Nephron (organoid): Measurements from ENCODE around the gene BACH2.

Experiments used
- H3K27ac Mint-ChIP-seq, 3 experiments: 2 replicates each; pipeline ENCODE4 v1.8.0; 2020; ENCODE audit warnings: mixed read lengths in 3 of 3, mild to moderate bottlenecking in 2 of 3, moderate library complexity in 1 of 3
- H3K27me3 Mint-ChIP-seq: 2 replicates; pipeline ENCODE4 v1.8.0; 2021; ENCODE audit warnings: low read depth, mild to moderate bottlenecking, moderate library complexity, mixed read lengths
- H3K36me3 Mint-ChIP-seq: 2 replicates; pipeline ENCODE4 v1.8.0; 2020; ENCODE audit warnings: low read depth, mixed read lengths
- H3K4me1 Mint-ChIP-seq: 2 replicates; pipeline ENCODE4 v1.8.0; 2020; ENCODE audit warnings: mixed read lengths
- H3K4me3 Mint-ChIP-seq, 3 experiments: 2 replicates each; pipeline ENCODE4 v1.8.0; 2020; ENCODE audit warnings: mild to moderate bottlenecking in 3 of 3, mixed read lengths in 3 of 3, moderate library complexity in 2 of 3
- H3K9me3 Mint-ChIP-seq: 2 replicates; pipeline ENCODE4 v1.8.0; 2020; ENCODE audit warnings: mixed read lengths
- CTCF ChIP-seq, 3 experiments: fragments of 200-600 bp; sonication (generic); IDR thresholded peaks; one replicate each; pipeline ENCODE4 v1.5.0; 2021; ENCODE audit warnings: antibody characterized with exemption in 3 of 3; ENCODE audit not compliant: unreplicated experiment in 3 of 3

BACH2 gene

GRCh38 chr6:90249034-90249433 is 47.6 kb downstream of the BACH2 start:
- peaks cover 17% of the 10 kb centered on the region for H3K36me3 Mint-ChIP-seq
- TF ChIP-seq CTCF (IDR thresholded peaks at IDR 0.05; ENCODE audit: unreplicated experiment in 3 of 3) = no peak
- H3K4me1 Mint-ChIP-seq = peaks cover 4% of the 10 kb centered on the region
- no peak overlapping the region for H3K27ac Mint-ChIP-seq
- no peaks in the 10 kb centered on the region for H3K9me3 Mint-ChIP-seq
- no peak overlapping the region for H3K4me3 Mint-ChIP-seq
- H3K27me3 Mint-ChIP-seq = no peaks in the 10 kb centered on the region

GRCh38 chr6:90247262-90247661 is 49.4 kb downstream of the BACH2 start:
- Mint-ChIP-seq H3K4me1 (peaks cover 4% of the 10 kb centered on the region), H3K36me3 (peaks cover 21% of the 10 kb centered on the region)

GRCh38 chr6:90241229-90241880 is 55.3 kb downstream of the BACH2 start:
- H3K9me3 Mint-ChIP-seq = no peaks in the 10 kb centered on the region
- H3K27ac Mint-ChIP-seq = no peak overlapping the region
- H3K36me3 Mint-ChIP-seq = peaks cover 9% of the 10 kb centered on the region
- no peak for TF ChIP-seq CTCF (IDR thresholded peaks at IDR 0.05; ENCODE audit: unreplicated experiment in 3 of 3)
- no peaks in the 10 kb centered on the region for H3K27me3 Mint-ChIP-seq
- no peak overlapping the region for H3K4me3 Mint-ChIP-seq
- H3K4me1 Mint-ChIP-seq = peaks cover 27% of the 10 kb centered on the region

More at GRCh38 chr6:90247262-90247661, 49.4 kb downstream of the BACH2 start:
- Mint-ChIP-seq H3K9me3 (no peaks in the 10 kb centered on the region), H3K4me3 (no peak overlapping the region), H3K27me3 (no peaks in the 10 kb centered on the region), H3K27ac (no peak overlapping the region)
- TF ChIP-seq CTCF (IDR thresholded peaks at IDR 0.05; ENCODE audit: unreplicated experiment in 3 of 3) = no peak

GRCh38 chr6:90238496-90239266 is 58.0 kb downstream of the BACH2 start:
- Mint-ChIP-seq H3K4me1 (peaks cover 31% of the 10 kb centered on the region), H3K4me3 (no peak overlapping the region), H3K27ac (peak overlapping the region; percentile 42 to 76 (median 68)), H3K27me3 (no peaks in the 10 kb centered on the region), H3K36me3 (peaks cover 12% of the 10 kb centered on the region), H3K9me3 (no peaks in the 10 kb centered on the region)
- no peak for TF ChIP-seq CTCF (IDR thresholded peaks at IDR 0.05; ENCODE audit: unreplicated experiment in 3 of 3)

- Mint-ChIP-seq H3K9me3 (no peaks in the 10 kb centered on the region), H3K27ac (peak overlapping the region in 1 of 3 experiments; percentile 47), H3K27me3 (no peaks in the 10 kb centered on the region), H3K36me3 (peaks cover 10% of the 10 kb centered on the region), H3K4me1 (peaks cover 37% of the 10 kb centered on the region), H3K4me3 (no peak overlapping the region)
- no peak for TF ChIP-seq CTCF (IDR thresholded peaks at IDR 0.05; ENCODE audit: unreplicated experiment in 3 of 3)
Measured at GRCh38 chr6:90237350-90237990, 59.2 kb downstream of the BACH2 start.
